Kidney (tissue), 14 donors: ENCODE results near the gene USP21. TPM values are rescaled to one million over a fixed set of nuclear protein-coding genes. Genes with fewer than 3 reads are reported as not detected.

Source experiments
- DNase-seq, 5 donors: peaks; one replicate each; pipeline ENCODE4 v3.0.0-alpha.2; 2013 to 2020
- FAIRE-seq: peaks from 2 replicates; lab custom pipeline; 2012; peaks lifted over from hg19 to GRCh38; lab: Jason Lieb, UNC
- H3K27ac ChIP-seq, 2 donors: one replicate each; pipeline ENCODE4 v1.7.0; 2013; ENCODE audit warnings: low read depth in 2 of 2, low read length in 2 of 2, inconsistent platforms in 1 of 2
- H3K27me3 ChIP-seq: one replicate; pipeline ENCODE4 v1.7.1; 2013; ENCODE audit warnings: low read length, inconsistent platforms; ENCODE audit not compliant: control insufficient read depth, insufficient read depth
- H3K36me3 ChIP-seq, 3 donors: one replicate each; pipeline versions ENCODE4 v1.7.0 to v1.7.1; 2013; ENCODE audit warnings: low read length in 3 of 3, control low read depth in 1 of 3, inconsistent platforms in 1 of 3; ENCODE audit not compliant: insufficient read depth in 3 of 3, control insufficient read depth in 2 of 3
- H3K4me1 ChIP-seq, 3 donors: one replicate each; pipeline versions ENCODE4 v1.7.0 to v1.7.1; 2013; ENCODE audit warnings: low read length in 3 of 3, inconsistent platforms in 1 of 3, low read depth in 1 of 3; ENCODE audit not compliant: control insufficient read depth in 2 of 3, insufficient read depth in 2 of 3
- H3K4me3 ChIP-seq, 3 donors: one replicate each; pipeline versions ENCODE4 v1.7.0 to v1.8.1; 2013; ENCODE audit warnings: low read length in 3 of 3, control low read depth in 1 of 3, inconsistent platforms in 1 of 3
- H3K9ac ChIP-seq, 3 donors: one replicate each; pipeline versions ENCODE4 v1.7.0 to v1.7.1; 2013; ENCODE audit warnings: low read length in 3 of 3, control low read depth in 1 of 3, inconsistent platforms in 1 of 3
- H3K9me3 ChIP-seq, 3 donors: one replicate each; pipeline versions ENCODE4 v1.7.0 to v1.7.1; 2013; ENCODE audit warnings: low read length in 3 of 3, control low read depth in 1 of 3, inconsistent platforms in 1 of 3; ENCODE audit not compliant: control insufficient read depth in 2 of 3, insufficient read depth in 1 of 3
- CTCF ChIP-seq: IDR thresholded peaks from 3 replicates; pipeline ENCODE4 v1.5.1; 2012; ENCODE audit warnings: mild to moderate bottlenecking, moderate library complexity, borderline replicate concordance; ENCODE audit not compliant: insufficient read depth; ENCODE audit errors: extremely low read depth
- intact Hi-C: fragments of 100-400 bp; cut with DNase I; formaldehyde crosslinking; loops from one replicate; pipeline ENCODE4 v1.11.1; 2022
- polyA plus RNA-seq: library from polyadenylated mRNA; stranded (reverse); fragments of 350-450 nt; fragmentation: Illumina TruSeq; extraction: RNeasy Lipid Tissue Mini Kit (QIAGEN cat#74804); gene quantifications from one replicate; pipeline ENCODE4 v1.2.3, GENCODE V29; 2014; ENCODE audit warnings: low read depth, low replicate concordance; ENCODE audit not compliant: insufficient read depth
- total RNA-seq: library from RNA; stranded (reverse); fragmentation: NEBNext Ultra II Directional; extraction: Animal tissue kit (Norgen Biotek cat#: 25700); gene quantifications from one replicate; pipeline ENCODE4 v1.2.1, GENCODE V29; 2021
- donor health status: control.
- donor health status: control.
- donor health status: control.
- donor health status: control.
- donor health status: control.
- donor health status: DM: yes; HTN: yes; CAD: no.
- donor health status: Normal renal cell carcinoma (clear cell type).

The USP21 gene
- total and polyA plus RNA-seq, 2 donors from 2014 or later: 26.3 to 27.7 TPM

GRCh38 chr1:161196111-161196510, 36.8 kb downstream of the USP21 start:
- no peak overlapping the region for H3K27ac ChIP-seq
- peak overlapping the region in 1 of 3 donors; percentile 54 for H3K4me3 ChIP-seq
- intact Hi-C loops: no loop called here
- FAIRE-seq (no peak), DNase-seq (no peak)
- peaks cover 0 to 4% (median 0%) of the 10 kb centered on the region in 3 donors for H3K36me3 ChIP-seq
- peaks cover 0 to 23% (median 19%) of the 10 kb centered on the region in 3 donors for H3K4me1 ChIP-seq
- peak overlapping the region in 1 of 3 donors; percentile 21 for H3K9ac ChIP-seq
- H3K27me3 ChIP-seq: no peaks in the 10 kb centered on the region
- no peaks in the 10 kb centered on the region for H3K9me3 ChIP-seq
- TF ChIP-seq CTCF: no peak

DNA sequence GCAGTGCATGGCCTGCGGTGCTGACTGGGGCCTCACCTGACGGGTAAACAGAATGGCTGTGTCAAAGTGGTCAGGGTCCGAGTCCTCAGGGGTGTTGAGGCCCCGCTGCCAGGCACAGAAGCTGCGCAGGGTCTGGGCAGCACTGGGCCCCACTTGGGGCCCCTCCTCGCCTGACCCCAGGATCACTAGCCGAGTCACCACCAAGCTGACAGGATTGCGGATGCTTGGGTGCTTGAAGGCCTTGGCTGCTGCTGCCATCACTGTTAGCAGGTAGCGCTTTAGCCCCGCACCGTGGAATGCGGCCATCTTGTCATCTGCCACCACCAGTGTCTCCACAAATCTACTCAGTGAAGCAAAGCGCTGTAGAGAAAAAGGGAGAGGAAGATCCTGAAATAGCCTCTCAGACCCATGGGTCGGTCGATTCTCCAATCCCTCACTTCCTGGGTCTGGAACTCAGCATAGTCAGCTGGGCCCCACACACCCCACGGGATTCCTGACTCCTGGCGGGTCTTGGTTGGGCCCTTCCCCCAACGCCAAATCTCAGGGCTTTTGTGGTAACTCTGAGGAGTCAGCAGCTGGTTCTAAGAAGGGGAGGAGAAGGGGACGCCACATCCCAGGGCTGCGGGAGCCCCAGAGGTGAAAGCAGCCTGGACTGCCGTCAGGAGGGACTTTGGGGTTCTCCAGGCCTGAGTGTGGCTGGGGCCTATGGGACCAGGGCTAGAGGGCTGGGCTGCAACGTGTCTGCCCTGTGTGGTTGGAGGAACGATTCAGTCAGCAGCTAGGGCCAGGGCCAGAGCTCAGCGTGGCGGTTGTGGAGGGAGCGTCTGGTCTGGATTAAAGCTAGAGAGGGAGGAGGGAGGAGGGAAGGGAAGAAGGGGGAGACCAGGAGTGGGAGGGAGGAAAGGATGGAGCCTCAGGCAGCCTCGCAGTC, 37.5 kb downstream of the USP21 start:
- Histone ChIP-seq H3K4me3 (peak overlapping the region in 2 of 3 donors; percentile 14 to 54), H3K27ac (peak overlapping the region; percentile 71 to 85), H3K9ac (peak overlapping the region in 1 of 3 donors; percentile 21), H3K4me1 (peaks cover 0 to 27% (median 25%) of the 10 kb centered on the region in 3 donors), H3K27me3 (no peaks in the 10 kb centered on the region), H3K36me3 (peaks cover 0 to 4% (median 0%) of the 10 kb centered on the region in 3 donors), H3K9me3 (no peaks in the 10 kb centered on the region)
- FAIRE-seq: no peak
- DNase-seq: peak; percentile 35 to 83 (median 71)
- intact Hi-C loops: no loop called here
- TF ChIP-seq CTCF: no peak

DNA sequence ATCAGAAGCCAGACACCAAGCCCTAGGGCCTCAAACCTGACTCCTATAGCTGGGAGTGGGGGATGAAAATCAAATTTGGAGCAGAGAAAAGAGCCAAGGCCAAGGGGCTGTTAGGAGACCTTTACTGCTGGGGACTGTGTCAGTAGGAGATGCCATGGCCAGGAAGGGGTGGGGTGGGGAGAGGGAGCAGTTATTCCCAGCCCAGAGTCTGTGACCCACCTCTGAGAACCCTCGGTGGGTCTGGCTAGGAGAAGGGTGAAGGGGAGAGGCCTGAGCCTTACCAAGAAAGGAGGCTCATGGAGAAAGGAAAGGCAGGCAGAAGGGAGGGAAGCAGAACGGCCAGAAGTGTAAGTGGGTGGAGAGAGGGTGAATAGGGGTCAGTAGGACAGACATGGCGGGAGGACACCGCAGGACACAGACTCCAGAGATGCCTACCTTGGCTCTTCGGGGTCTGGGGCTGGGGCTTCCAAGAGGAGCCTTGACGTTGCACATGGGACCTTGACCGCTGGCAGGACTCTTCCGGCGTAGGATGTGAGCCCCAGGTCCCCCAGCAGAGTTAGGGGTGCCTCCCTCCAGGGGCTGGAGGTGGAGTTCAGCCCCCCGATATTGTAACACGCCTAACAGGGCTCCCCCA, 38.4 kb downstream of the USP21 start:
- H3K36me3 ChIP-seq: peaks cover 0 to 4% (median 0%) of the 10 kb centered on the region in 3 donors
- H3K9ac ChIP-seq: peak overlapping the region in 2 of 3 donors; percentile 21 to 65
- TF ChIP-seq CTCF: no peak
- peak overlapping the region; percentile 71 to 85 for H3K27ac ChIP-seq
- intact Hi-C loops: no loop called here
- no peaks in the 10 kb centered on the region for H3K27me3 ChIP-seq
- DNase-seq (no peak), FAIRE-seq (no peak)
- H3K4me1 ChIP-seq: peaks cover 0 to 27% (median 24%) of the 10 kb centered on the region in 3 donors
- peak overlapping the region in 2 of 3 donors; percentile 46 to 54 for H3K4me3 ChIP-seq
- H3K9me3 ChIP-seq: no peaks in the 10 kb centered on the region
